Astrocyte (in vitro differentiated cells and primary cell): ENCODE data around the gene CNTN5. TPM values are rescaled to one million over a fixed set of nuclear protein-coding genes. Genes with fewer than 3 reads are reported as not detected.
"Not testable (repeated sequence)": the region's sequence is repeated elsewhere in the genome, so short reads cannot be mapped to it uniquely, and the experiment has no call there.

Experiments
- DNase-seq: peaks from one replicate; pipeline ENCODE4 v3.0.0-alpha.2; 2010; ENCODE audit warnings: low read depth
- FAIRE-seq: peaks from 2 replicates; lab custom pipeline; 2011; peaks lifted over from hg19 to GRCh38; lab: Jason Lieb, UNC
- H2AFZ ChIP-seq: 2 replicates; pipeline ENCODE4 v1.6.0; 2012; ENCODE audit warnings: low read depth, low read length, inconsistent platforms
- H3K27ac ChIP-seq: 2 replicates; pipeline ENCODE4 v1.5.1; 2011; ENCODE audit warnings: low read depth, low read length, inconsistent platforms
- H3K27me3 ChIP-seq: 2 replicates; pipeline ENCODE4 v1.6.0; 2011; ENCODE audit warnings: low read length, inconsistent platforms; ENCODE audit not compliant: insufficient read depth
- H3K36me3 ChIP-seq: 2 replicates; pipeline ENCODE4 v1.5.1; 2011; ENCODE audit warnings: low read length, inconsistent platforms; ENCODE audit not compliant: insufficient read depth
- H3K4me1 ChIP-seq: 2 replicates; pipeline ENCODE4 v1.5.1; 2011; ENCODE audit warnings: low read length, inconsistent platforms; ENCODE audit not compliant: insufficient read depth
- H3K4me2 ChIP-seq: 2 replicates; pipeline ENCODE4 v1.6.0; 2012; ENCODE audit warnings: low read length, inconsistent platforms
- H3K4me3 ChIP-seq: 2 replicates; pipeline ENCODE4 v1.5.1; 2011; ENCODE audit warnings: low read depth, mild to moderate bottlenecking, low read length, inconsistent platforms; ENCODE audit not compliant: insufficient read depth
- H3K79me2 ChIP-seq: 2 replicates; pipeline ENCODE4 v1.6.0; 2012; ENCODE audit warnings: mild to moderate bottlenecking, low read length, inconsistent platforms; ENCODE audit not compliant: insufficient read depth
- H3K9ac ChIP-seq: 2 replicates; pipeline ENCODE4 v1.6.0; 2012; ENCODE audit warnings: mild to moderate bottlenecking, low read length, inconsistent platforms
- H3K9me3 ChIP-seq: 2 replicates; pipeline ENCODE4 v1.5.1; 2012; ENCODE audit warnings: low read depth, mild to moderate bottlenecking, low read length, inconsistent platforms; ENCODE audit not compliant: insufficient read depth
- H4K20me1 ChIP-seq: 2 replicates; pipeline ENCODE4 v1.6.0; 2012; ENCODE audit warnings: low read length, inconsistent platforms; ENCODE audit not compliant: insufficient read depth
- H3K27ac Mint-ChIP-seq: one replicate; pipeline ENCODE4 v1.8.0; 2021; ENCODE audit warnings: mild to moderate bottlenecking, mixed read lengths; ENCODE audit not compliant: unreplicated experiment
- H3K27me3 Mint-ChIP-seq: one replicate; pipeline ENCODE4 v1.8.0; 2021; ENCODE audit warnings: low read depth, mixed read lengths; ENCODE audit not compliant: unreplicated experiment
- H3K36me3 Mint-ChIP-seq: one replicate; pipeline ENCODE4 v1.8.0; 2021; ENCODE audit warnings: low read depth, mixed read lengths; ENCODE audit not compliant: unreplicated experiment
- H3K4me1 Mint-ChIP-seq: one replicate; pipeline ENCODE4 v1.8.0; 2021; ENCODE audit warnings: low read depth, mixed read lengths; ENCODE audit not compliant: unreplicated experiment
- H3K4me3 Mint-ChIP-seq: one replicate; pipeline ENCODE4 v1.8.0; 2021; ENCODE audit warnings: mild to moderate bottlenecking, moderate library complexity, mixed read lengths; ENCODE audit not compliant: unreplicated experiment
- H3K9me3 Mint-ChIP-seq: one replicate; pipeline ENCODE4 v1.8.0; 2021; ENCODE audit warnings: mild to moderate bottlenecking, mixed read lengths; ENCODE audit not compliant: unreplicated experiment
- CTCF ChIP-seq: IDR thresholded peaks from 2 replicates; pipeline ENCODE4 v1.5.1; 2011; ENCODE audit warnings: low read depth, mild to moderate bottlenecking, inconsistent platforms, low read length, moderate library complexity; ENCODE audit not compliant: insufficient read depth
- EZH2 ChIP-seq: IDR thresholded peaks from 2 replicates; pipeline ENCODE4 v1.6.1; 2012; ENCODE audit warnings: mild to moderate bottlenecking, low read length, inconsistent platforms; ENCODE audit not compliant: insufficient read depth
- total RNA-seq: library from RNA; stranded (reverse); gene quantifications from 2 replicates; pipeline ENCODE4 v1.2.1, GENCODE V29; 2021

Gene CNTN5
- total RNA-seq, 1 donor from 2014 or later = 1.1 TPM

GRCh38 chr11:99117603-99118002 is 96.9 kb downstream of the CNTN5 start:
- Histone ChIP-seq H3K36me3 (no peaks in the 10 kb centered on the region), H3K9ac (no peak overlapping the region), H3K4me1 (no peaks in the 10 kb centered on the region), H3K27me3 (no peaks in the 10 kb centered on the region), H3K4me3 (no peak overlapping the region), H3K79me2 (no peaks in the 10 kb centered on the region), H4K20me1 (no peaks in the 10 kb centered on the region), H3K27ac (no peak overlapping the region), H3K9me3 (no peaks in the 10 kb centered on the region), H2AFZ (no peak overlapping the region), H3K4me2 (no peak overlapping the region)
- H3K4me1 Mint-ChIP-seq = peaks cover 2% of the 10 kb centered on the region
- DNase-seq (no peak), FAIRE-seq (no peak)
- no peaks in the 10 kb centered on the region for H3K27me3 Mint-ChIP-seq
- H3K36me3 Mint-ChIP-seq = no peaks in the 10 kb centered on the region
- no peak overlapping the region for H3K4me3 Mint-ChIP-seq
- H3K9me3 Mint-ChIP-seq = no peaks in the 10 kb centered on the region
- TF ChIP-seq EZH2 (no peak), CTCF (no peak)
- H3K27ac Mint-ChIP-seq = no peak overlapping the region

GRCh38 chr11:99133862-99134261 is 113.1 kb downstream of the CNTN5 start:
- not testable (repeated sequence) for H3K27me3 Mint-ChIP-seq, H3K27me3 ChIP-seq, H3K27ac ChIP-seq, H3K27ac Mint-ChIP-seq, H3K4me2 ChIP-seq, H4K20me1 ChIP-seq, H3K79me2 ChIP-seq, H3K4me1 Mint-ChIP-seq, H3K4me3 Mint-ChIP-seq, H2AFZ ChIP-seq, H3K9me3 ChIP-seq, H3K36me3 ChIP-seq, DNase-seq, H3K4me3 ChIP-seq, FAIRE-seq, H3K9ac ChIP-seq, H3K9me3 Mint-ChIP-seq, H3K36me3 Mint-ChIP-seq, H3K4me1 ChIP-seq

- H3K79me2 ChIP-seq = no peaks in the 10 kb centered on the region
- no peak overlapping the region for H3K27ac ChIP-seq
- no peak overlapping the region for H3K4me3 Mint-ChIP-seq
- TF ChIP-seq CTCF (no peak), EZH2 (no peak)
- no peaks in the 10 kb centered on the region for H3K36me3 Mint-ChIP-seq
- no peaks in the 10 kb centered on the region for H3K27me3 ChIP-seq
- no peak overlapping the region for H2AFZ ChIP-seq
- H3K36me3 ChIP-seq = no peaks in the 10 kb centered on the region
- peaks cover 6% of the 10 kb centered on the region for H3K9me3 Mint-ChIP-seq
- H3K4me1 ChIP-seq = no peaks in the 10 kb centered on the region
- FAIRE-seq (no peak), DNase-seq (no peak)
- H3K9ac ChIP-seq = no peak overlapping the region
- H3K4me3 ChIP-seq = no peak overlapping the region
- H3K27ac Mint-ChIP-seq = no peak overlapping the region
- no peaks in the 10 kb centered on the region for H3K27me3 Mint-ChIP-seq
- H3K9me3 ChIP-seq = no peaks in the 10 kb centered on the region
- no peaks in the 10 kb centered on the region for H3K4me1 Mint-ChIP-seq
- no peak overlapping the region for H3K4me2 ChIP-seq
- H4K20me1 ChIP-seq = no peaks in the 10 kb centered on the region
These were observed 114.8 kb downstream of the CNTN5 start for GRCh38 chr11:99135508-99135907.
